Ishikawa (cell line): ENCODE results near the gene CZIB.

Source experiments
- CEBPB ChIP-seq: IDR thresholded peaks from 2 replicates; pipeline ENCODE4 v1.6.1; 2012
- CREB1 ChIP-seq: IDR thresholded peaks from 2 replicates; pipeline ENCODE4 v1.6.1; 2012; ENCODE audit warnings: low read depth
- EGR1 ChIP-seq: IDR thresholded peaks from 2 replicates; pipeline ENCODE4 v1.6.1; 2012
- EP300 ChIP-seq: IDR thresholded peaks from 2 replicates; pipeline ENCODE4 v1.6.1; 2012; ENCODE audit warnings: borderline replicate concordance
- FOXM1 ChIP-seq: IDR thresholded peaks from 2 replicates; pipeline ENCODE4 v1.6.1; 2012; ENCODE audit warnings: low read depth, borderline replicate concordance
- NFIC ChIP-seq: IDR thresholded peaks from 2 replicates; pipeline ENCODE4 v1.6.1; 2012
- RAD21 ChIP-seq: IDR thresholded peaks from 2 replicates; pipeline ENCODE4 v1.6.1; 2012; ENCODE audit warnings: low read depth
- TAF1 ChIP-seq: IDR thresholded peaks from 2 replicates; pipeline ENCODE4 v1.6.1; 2012; ENCODE audit warnings: low read depth, mild to moderate bottlenecking
- TCF12 ChIP-seq: IDR thresholded peaks from 2 replicates; pipeline ENCODE4 v1.6.1; 2012; ENCODE audit warnings: low read depth
- TEAD4 ChIP-seq: IDR thresholded peaks from 2 replicates; pipeline ENCODE4 v1.6.1; 2012
- YY1 ChIP-seq: IDR thresholded peaks from 2 replicates; pipeline ENCODE4 v1.6.1; 2012; ENCODE audit warnings: low read depth
- ZBTB7A ChIP-seq: IDR thresholded peaks from 2 replicates; pipeline ENCODE4 v1.6.1; 2012; ENCODE audit warnings: low read depth
- TF ChIP-seq, protein P1 (sequence below): IDR thresholded peaks from 2 replicates; pipeline ENCODE4 v1.6.1; 2012
- TF ChIP-seq, protein P2 (sequence below): IDR thresholded peaks from 2 replicates; pipeline ENCODE4 v1.6.1; 2012
- TF ChIP-seq, protein P3 (sequence below): IDR thresholded peaks from 2 replicates; pipeline ENCODE4 v1.6.1; 2012; ENCODE audit warnings: low read depth, mild to moderate bottlenecking

The CZIB gene

DNA sequence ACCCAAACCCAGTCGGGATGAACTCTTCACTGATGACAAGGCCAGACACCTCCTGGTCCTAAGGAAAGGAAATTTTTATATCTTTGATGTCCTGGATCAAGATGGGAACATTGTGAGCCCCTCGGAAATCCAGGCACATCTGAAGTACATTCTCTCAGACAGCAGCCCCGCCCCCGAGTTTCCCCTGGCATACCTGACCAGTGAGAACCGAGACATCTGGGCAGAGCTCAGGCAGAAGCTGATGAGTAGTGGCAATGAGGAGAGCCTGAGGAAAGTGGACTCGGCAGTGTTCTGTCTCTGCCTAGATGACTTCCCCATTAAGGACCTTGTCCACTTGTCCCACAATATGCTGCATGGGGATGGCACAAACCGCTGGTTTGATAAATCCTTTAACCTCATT lies 10.1 kb downstream of the CZIB start:
- TF ChIP-seq CREB1 (no peak), ZBTB7A (no peak), CEBPB (no peak), TCF12 (no peak), TAF1 (no peak), EGR1 (no peak), RAD21 (no peak), TEAD4 (no peak), FOXM1 (no peak), NFIC (no peak), YY1 (no peak), EP300 (no peak)
- TF ChIP-seq, protein P1, sequence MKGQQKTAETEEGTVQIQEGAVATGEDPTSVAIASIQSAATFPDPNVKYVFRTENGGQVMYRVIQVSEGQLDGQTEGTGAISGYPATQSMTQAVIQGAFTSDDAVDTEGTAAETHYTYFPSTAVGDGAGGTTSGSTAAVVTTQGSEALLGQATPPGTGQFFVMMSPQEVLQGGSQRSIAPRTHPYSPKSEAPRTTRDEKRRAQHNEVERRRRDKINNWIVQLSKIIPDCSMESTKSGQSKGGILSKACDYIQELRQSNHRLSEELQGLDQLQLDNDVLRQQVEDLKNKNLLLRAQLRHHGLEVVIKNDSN: no peak
- TF ChIP-seq, protein P2, sequence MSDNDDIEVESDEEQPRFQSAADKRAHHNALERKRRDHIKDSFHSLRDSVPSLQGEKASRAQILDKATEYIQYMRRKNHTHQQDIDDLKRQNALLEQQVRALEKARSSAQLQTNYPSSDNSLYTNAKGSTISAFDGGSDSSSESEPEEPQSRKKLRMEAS: no peak
- TF ChIP-seq, protein P3, sequence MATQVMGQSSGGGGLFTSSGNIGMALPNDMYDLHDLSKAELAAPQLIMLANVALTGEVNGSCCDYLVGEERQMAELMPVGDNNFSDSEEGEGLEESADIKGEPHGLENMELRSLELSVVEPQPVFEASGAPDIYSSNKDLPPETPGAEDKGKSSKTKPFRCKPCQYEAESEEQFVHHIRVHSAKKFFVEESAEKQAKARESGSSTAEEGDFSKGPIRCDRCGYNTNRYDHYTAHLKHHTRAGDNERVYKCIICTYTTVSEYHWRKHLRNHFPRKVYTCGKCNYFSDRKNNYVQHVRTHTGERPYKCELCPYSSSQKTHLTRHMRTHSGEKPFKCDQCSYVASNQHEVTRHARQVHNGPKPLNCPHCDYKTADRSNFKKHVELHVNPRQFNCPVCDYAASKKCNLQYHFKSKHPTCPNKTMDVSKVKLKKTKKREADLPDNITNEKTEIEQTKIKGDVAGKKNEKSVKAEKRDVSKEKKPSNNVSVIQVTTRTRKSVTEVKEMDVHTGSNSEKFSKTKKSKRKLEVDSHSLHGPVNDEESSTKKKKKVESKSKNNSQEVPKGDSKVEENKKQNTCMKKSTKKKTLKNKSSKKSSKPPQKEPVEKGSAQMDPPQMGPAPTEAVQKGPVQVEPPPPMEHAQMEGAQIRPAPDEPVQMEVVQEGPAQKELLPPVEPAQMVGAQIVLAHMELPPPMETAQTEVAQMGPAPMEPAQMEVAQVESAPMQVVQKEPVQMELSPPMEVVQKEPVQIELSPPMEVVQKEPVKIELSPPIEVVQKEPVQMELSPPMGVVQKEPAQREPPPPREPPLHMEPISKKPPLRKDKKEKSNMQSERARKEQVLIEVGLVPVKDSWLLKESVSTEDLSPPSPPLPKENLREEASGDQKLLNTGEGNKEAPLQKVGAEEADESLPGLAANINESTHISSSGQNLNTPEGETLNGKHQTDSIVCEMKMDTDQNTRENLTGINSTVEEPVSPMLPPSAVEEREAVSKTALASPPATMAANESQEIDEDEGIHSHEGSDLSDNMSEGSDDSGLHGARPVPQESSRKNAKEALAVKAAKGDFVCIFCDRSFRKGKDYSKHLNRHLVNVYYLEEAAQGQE: no peak

DNA sequence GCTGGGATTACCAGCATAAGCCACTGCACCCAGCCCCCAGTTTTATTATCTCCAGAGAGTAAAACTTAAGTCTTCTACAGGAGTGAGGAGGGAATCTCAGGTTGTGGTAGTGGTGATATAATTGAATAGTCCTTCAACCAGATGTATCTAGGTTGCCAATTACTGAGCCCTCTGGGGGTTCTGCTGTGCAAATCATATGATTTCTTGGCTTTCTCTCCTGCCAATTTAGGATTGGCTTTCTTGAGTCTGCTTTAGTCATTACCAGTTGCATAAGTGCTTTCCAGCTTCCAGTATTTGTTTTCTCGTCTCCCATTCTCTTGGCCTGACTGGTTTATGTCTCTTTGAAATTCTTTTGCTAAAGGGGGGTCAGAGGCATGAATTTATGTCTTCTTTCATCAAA lies 12.7 kb downstream of the CZIB start:
- TF ChIP-seq, protein P1: no peak
- no peak for TF ChIP-seq CREB1
- TF ChIP-seq FOXM1: no peak
- no peak for TF ChIP-seq RAD21
- TF ChIP-seq YY1: no peak
- no peak for TF ChIP-seq CEBPB
- TF ChIP-seq TEAD4: no peak
- TF ChIP-seq NFIC: no peak
- TF ChIP-seq EP300: no peak
- TF ChIP-seq, protein P2: no peak
- no peak for TF ChIP-seq ZBTB7A
- no peak for TF ChIP-seq TAF1

DNA sequence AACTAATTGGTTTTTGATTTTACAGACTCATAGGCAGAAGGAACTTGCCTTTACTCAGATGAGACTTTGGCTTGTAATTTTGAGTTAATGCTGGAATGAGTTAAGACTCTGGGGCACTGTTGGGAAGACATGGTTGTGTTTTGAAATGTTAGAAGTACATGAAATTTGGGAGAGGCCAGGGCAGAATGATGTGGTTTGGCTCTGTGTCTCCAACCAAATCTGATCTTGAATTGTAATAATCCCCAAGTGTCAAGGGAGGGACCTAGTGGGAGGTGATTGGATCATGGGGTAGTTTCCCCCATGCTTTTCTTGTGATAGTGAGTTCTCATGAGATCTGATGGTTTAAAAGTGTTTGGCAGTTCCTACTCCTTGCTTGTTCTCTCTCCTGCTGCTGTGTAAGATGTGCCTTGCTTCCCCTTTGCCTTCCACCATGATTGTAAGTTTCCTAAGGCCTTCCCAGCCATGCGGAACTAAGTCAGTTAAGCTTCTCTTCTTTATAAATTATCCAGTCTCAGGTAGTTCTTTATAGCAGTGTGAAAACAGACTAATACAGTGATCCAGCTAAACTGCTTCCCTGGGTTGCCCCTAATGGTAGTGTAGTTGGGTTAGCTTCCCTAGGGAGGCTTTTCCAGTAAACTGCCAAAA lies 13.6 kb downstream of the CZIB start:
- TF ChIP-seq TEAD4 (no peak), CREB1 (no peak), YY1 (no peak), TAF1 (no peak), NFIC (no peak), ZBTB7A (no peak), CEBPB (no peak), EP300 (no peak), RAD21 (no peak), EGR1 (no peak), FOXM1 (no peak), TCF12 (no peak)
- TF ChIP-seq, protein P2: no peak
- TF ChIP-seq, protein P3: no peak
- TF ChIP-seq, protein P1: no peak

DNA sequence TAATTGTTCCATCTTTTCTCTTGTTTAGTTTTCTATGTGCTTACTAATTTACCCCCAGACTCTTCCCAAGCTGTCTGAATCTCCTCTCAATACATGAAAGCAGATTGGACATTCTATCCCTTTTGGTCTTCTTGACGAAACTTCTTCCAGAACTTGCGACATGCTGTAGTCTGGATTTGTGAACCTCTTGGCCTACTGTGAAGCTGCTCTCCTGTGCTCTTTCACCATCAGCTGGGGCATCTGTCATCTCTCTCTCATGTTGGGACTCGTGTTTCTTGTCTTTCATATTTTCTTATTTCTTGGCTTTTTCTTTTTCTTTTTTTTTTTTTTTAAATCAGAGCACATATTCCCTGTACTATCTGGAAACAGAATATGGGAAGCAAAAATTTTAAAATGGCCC lies 17.0 kb downstream of the CZIB start:
- TF ChIP-seq, protein P2: no peak
- TF ChIP-seq TAF1 (no peak), YY1 (no peak), CEBPB (no peak), EP300 (no peak), CREB1 (no peak), FOXM1 (no peak), TCF12 (no peak), ZBTB7A (no peak), EGR1 (no peak), NFIC (no peak), RAD21 (no peak), TEAD4 (no peak)
- TF ChIP-seq, protein P1: no peak
- TF ChIP-seq, protein P3: no peak
